Astrocyte (in vitro differentiated cells and primary cell): Measurements from ENCODE around the gene ST6GALNAC3. TPM values are rescaled to one million over a fixed set of nuclear protein-coding genes. Genes with fewer than 3 reads are reported as not detected.

Experiments used
- DNase-seq: peaks from one replicate; pipeline ENCODE4 v3.0.0-alpha.2; 2010; ENCODE audit warnings: low read depth
- FAIRE-seq: peaks from 2 replicates; lab custom pipeline; 2011; peaks lifted over from hg19 to GRCh38; lab: Jason Lieb, UNC
- H2AFZ ChIP-seq: 2 replicates; pipeline ENCODE4 v1.6.0; 2012; ENCODE audit warnings: low read depth, low read length, inconsistent platforms
- H3K27ac ChIP-seq: 2 replicates; pipeline ENCODE4 v1.5.1; 2011; ENCODE audit warnings: low read depth, low read length, inconsistent platforms
- H3K27me3 ChIP-seq: 2 replicates; pipeline ENCODE4 v1.6.0; 2011; ENCODE audit warnings: low read length, inconsistent platforms; ENCODE audit not compliant: insufficient read depth
- H3K36me3 ChIP-seq: 2 replicates; pipeline ENCODE4 v1.5.1; 2011; ENCODE audit warnings: low read length, inconsistent platforms; ENCODE audit not compliant: insufficient read depth
- H3K4me1 ChIP-seq: 2 replicates; pipeline ENCODE4 v1.5.1; 2011; ENCODE audit warnings: low read length, inconsistent platforms; ENCODE audit not compliant: insufficient read depth
- H3K4me2 ChIP-seq: 2 replicates; pipeline ENCODE4 v1.6.0; 2012; ENCODE audit warnings: low read length, inconsistent platforms
- H3K4me3 ChIP-seq: 2 replicates; pipeline ENCODE4 v1.5.1; 2011; ENCODE audit warnings: low read depth, mild to moderate bottlenecking, low read length, inconsistent platforms; ENCODE audit not compliant: insufficient read depth
- H3K79me2 ChIP-seq: 2 replicates; pipeline ENCODE4 v1.6.0; 2012; ENCODE audit warnings: mild to moderate bottlenecking, low read length, inconsistent platforms; ENCODE audit not compliant: insufficient read depth
- H3K9ac ChIP-seq: 2 replicates; pipeline ENCODE4 v1.6.0; 2012; ENCODE audit warnings: mild to moderate bottlenecking, low read length, inconsistent platforms
- H3K9me3 ChIP-seq: 2 replicates; pipeline ENCODE4 v1.5.1; 2012; ENCODE audit warnings: low read depth, mild to moderate bottlenecking, low read length, inconsistent platforms; ENCODE audit not compliant: insufficient read depth
- H4K20me1 ChIP-seq: 2 replicates; pipeline ENCODE4 v1.6.0; 2012; ENCODE audit warnings: low read length, inconsistent platforms; ENCODE audit not compliant: insufficient read depth
- H3K27ac Mint-ChIP-seq: one replicate; pipeline ENCODE4 v1.8.0; 2021; ENCODE audit warnings: mild to moderate bottlenecking, mixed read lengths; ENCODE audit not compliant: unreplicated experiment
- H3K27me3 Mint-ChIP-seq: one replicate; pipeline ENCODE4 v1.8.0; 2021; ENCODE audit warnings: low read depth, mixed read lengths; ENCODE audit not compliant: unreplicated experiment
- H3K36me3 Mint-ChIP-seq: one replicate; pipeline ENCODE4 v1.8.0; 2021; ENCODE audit warnings: low read depth, mixed read lengths; ENCODE audit not compliant: unreplicated experiment
- H3K4me1 Mint-ChIP-seq: one replicate; pipeline ENCODE4 v1.8.0; 2021; ENCODE audit warnings: low read depth, mixed read lengths; ENCODE audit not compliant: unreplicated experiment
- H3K4me3 Mint-ChIP-seq: one replicate; pipeline ENCODE4 v1.8.0; 2021; ENCODE audit warnings: mild to moderate bottlenecking, moderate library complexity, mixed read lengths; ENCODE audit not compliant: unreplicated experiment
- H3K9me3 Mint-ChIP-seq: one replicate; pipeline ENCODE4 v1.8.0; 2021; ENCODE audit warnings: mild to moderate bottlenecking, mixed read lengths; ENCODE audit not compliant: unreplicated experiment
- EZH2 ChIP-seq: IDR thresholded peaks from 2 replicates; pipeline ENCODE4 v1.6.1; 2012; ENCODE audit warnings: mild to moderate bottlenecking, low read length, inconsistent platforms; ENCODE audit not compliant: insufficient read depth
- total RNA-seq: library from RNA; stranded (reverse); gene quantifications from 2 replicates; pipeline ENCODE4 v1.2.1, GENCODE V29; 2021
- TF ChIP-seq, protein P1 (sequence below): IDR thresholded peaks from 2 replicates; pipeline ENCODE4 v1.5.1; 2011; ENCODE audit warnings: low read depth, mild to moderate bottlenecking, inconsistent platforms, low read length, moderate library complexity; ENCODE audit not compliant: insufficient read depth

The ST6GALNAC3 gene
- total RNA-seq, 1 donor from 2014 or later, result 3.2 TPM

DNA sequence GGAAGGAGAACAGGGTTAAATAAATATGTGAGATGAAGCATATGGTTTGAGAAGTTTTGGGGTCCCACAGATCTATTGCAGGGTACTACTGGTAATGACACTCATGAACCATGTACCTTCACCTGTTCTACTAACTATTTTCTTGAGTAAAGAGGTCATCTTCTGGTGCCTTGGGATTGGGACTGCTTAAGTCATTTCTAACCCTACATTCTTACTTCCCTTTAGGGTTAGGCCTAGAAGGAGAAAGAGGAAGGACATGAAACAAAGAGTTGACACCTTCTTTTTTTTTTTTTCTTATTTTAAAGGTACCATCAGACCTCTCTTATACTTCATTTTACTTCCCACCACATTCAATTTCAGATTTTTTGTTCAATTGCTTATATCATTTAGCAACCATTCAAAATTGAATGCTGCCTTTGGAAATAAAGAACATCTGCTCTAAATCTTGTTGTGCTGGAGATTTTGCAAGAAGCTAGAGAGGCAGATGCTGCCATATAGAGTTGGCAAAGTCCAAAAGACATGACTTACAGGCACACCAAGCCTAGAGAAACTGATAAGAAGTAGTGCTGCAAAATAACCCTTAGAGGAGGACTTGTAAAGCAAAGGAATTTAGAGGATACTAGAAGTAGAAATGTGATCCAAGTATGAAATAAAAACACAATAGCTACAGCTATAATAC, 418.3 kb downstream of the ST6GALNAC3 start:
- H3K9me3 Mint-ChIP-seq, result peaks cover 3% of the 10 kb centered on the region
- TF ChIP-seq, protein P1, sequence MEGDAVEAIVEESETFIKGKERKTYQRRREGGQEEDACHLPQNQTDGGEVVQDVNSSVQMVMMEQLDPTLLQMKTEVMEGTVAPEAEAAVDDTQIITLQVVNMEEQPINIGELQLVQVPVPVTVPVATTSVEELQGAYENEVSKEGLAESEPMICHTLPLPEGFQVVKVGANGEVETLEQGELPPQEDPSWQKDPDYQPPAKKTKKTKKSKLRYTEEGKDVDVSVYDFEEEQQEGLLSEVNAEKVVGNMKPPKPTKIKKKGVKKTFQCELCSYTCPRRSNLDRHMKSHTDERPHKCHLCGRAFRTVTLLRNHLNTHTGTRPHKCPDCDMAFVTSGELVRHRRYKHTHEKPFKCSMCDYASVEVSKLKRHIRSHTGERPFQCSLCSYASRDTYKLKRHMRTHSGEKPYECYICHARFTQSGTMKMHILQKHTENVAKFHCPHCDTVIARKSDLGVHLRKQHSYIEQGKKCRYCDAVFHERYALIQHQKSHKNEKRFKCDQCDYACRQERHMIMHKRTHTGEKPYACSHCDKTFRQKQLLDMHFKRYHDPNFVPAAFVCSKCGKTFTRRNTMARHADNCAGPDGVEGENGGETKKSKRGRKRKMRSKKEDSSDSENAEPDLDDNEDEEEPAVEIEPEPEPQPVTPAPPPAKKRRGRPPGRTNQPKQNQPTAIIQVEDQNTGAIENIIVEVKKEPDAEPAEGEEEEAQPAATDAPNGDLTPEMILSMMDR, result no peak
- TF ChIP-seq EZH2, result no peak
- H3K27me3 Mint-ChIP-seq, result no peaks in the 10 kb centered on the region
- no peaks in the 10 kb centered on the region for H3K36me3 Mint-ChIP-seq
- H3K4me3 Mint-ChIP-seq, result no peak overlapping the region
- H3K4me2 ChIP-seq, result no peak overlapping the region
- H2AFZ ChIP-seq, result no peak overlapping the region
- no peaks in the 10 kb centered on the region for H3K9me3 ChIP-seq
- H3K4me3 ChIP-seq, result no peak overlapping the region
- no peak overlapping the region for H3K27ac ChIP-seq
- peaks cover 6% of the 10 kb centered on the region for H3K4me1 Mint-ChIP-seq
- no peaks in the 10 kb centered on the region for H3K4me1 ChIP-seq
- H3K36me3 ChIP-seq, result no peaks in the 10 kb centered on the region
- H4K20me1 ChIP-seq, result no peaks in the 10 kb centered on the region
- DNase-seq (no peak), FAIRE-seq (no peak)
- no peaks in the 10 kb centered on the region for H3K79me2 ChIP-seq
- H3K27me3 ChIP-seq, result no peaks in the 10 kb centered on the region
- no peak overlapping the region for H3K27ac Mint-ChIP-seq
- no peak overlapping the region for H3K9ac ChIP-seq

DNA sequence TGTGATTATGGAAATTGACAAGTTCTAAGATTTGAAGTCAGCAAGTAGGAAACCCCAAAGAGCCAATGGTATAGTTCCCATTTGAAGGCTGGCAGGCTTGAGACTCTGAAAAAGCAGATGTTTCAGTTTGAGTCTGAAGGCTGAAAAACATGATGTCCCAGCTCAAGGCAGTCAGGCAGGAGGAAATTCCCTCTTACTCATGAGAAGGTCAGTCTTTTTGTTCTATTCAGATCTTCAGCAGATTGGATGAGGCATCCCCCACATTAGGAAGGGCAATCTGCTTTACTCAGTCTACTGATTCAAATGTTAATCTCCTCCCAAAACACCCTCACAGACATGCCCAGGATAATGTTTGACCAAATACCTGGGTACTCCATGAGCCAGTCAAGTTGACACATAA, 420.3 kb downstream of the ST6GALNAC3 start:
- TF ChIP-seq, protein P1, result no peak
- TF ChIP-seq EZH2, result no peak
- no peak overlapping the region for H3K4me3 ChIP-seq
- H3K36me3 Mint-ChIP-seq, result no peaks in the 10 kb centered on the region
- no peak overlapping the region for H3K9ac ChIP-seq
- DNase-seq, result no peak
- no peaks in the 10 kb centered on the region for H3K9me3 Mint-ChIP-seq
- H3K27me3 Mint-ChIP-seq, result no peaks in the 10 kb centered on the region
- H3K27ac Mint-ChIP-seq, result no peak overlapping the region
- no peaks in the 10 kb centered on the region for H3K27me3 ChIP-seq
- H3K36me3 ChIP-seq, result no peaks in the 10 kb centered on the region
- FAIRE-seq, result no peak
- no peak overlapping the region for H3K4me2 ChIP-seq
- H3K4me1 ChIP-seq, result no peaks in the 10 kb centered on the region
- H3K4me3 Mint-ChIP-seq, result no peak overlapping the region
- peaks cover 6% of the 10 kb centered on the region for H3K4me1 Mint-ChIP-seq
- no peaks in the 10 kb centered on the region for H3K79me2 ChIP-seq
- H3K9me3 ChIP-seq, result no peaks in the 10 kb centered on the region
- H2AFZ ChIP-seq, result no peak overlapping the region
- no peaks in the 10 kb centered on the region for H4K20me1 ChIP-seq
- H3K27ac ChIP-seq, result no peak overlapping the region

DNA sequence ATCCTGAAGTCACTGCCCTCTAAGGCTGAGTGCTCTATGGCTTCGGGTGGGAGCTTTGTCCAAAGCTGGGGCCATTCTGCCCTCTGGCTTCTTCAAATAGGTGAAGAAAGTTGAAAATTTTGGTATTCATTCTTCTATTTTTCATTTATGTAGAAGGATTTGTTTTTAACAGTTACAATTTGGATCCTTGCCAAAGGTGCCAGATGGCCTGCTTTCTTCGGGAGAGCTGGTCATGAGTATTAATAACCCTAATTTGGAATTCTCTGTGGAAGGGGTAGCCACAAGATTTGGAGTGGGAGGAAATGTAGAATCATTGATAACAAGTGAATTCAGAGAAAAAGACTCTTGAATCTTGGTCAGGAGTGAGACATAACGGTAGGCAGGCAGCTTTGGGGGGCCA, 422.3 kb downstream of the ST6GALNAC3 start:
- H3K4me1 Mint-ChIP-seq, result peaks cover 16% of the 10 kb centered on the region
- FAIRE-seq (no peak), DNase-seq (no peak)
- Histone ChIP-seq H3K9ac (no peak overlapping the region), H3K4me2 (no peak overlapping the region), H3K27me3 (no peaks in the 10 kb centered on the region), H4K20me1 (no peaks in the 10 kb centered on the region), H3K9me3 (no peaks in the 10 kb centered on the region), H3K4me1 (no peaks in the 10 kb centered on the region), H3K27ac (no peak overlapping the region), H2AFZ (no peak overlapping the region), H3K79me2 (no peaks in the 10 kb centered on the region), H3K36me3 (no peaks in the 10 kb centered on the region), H3K4me3 (no peak overlapping the region)
- TF ChIP-seq, protein P1, result no peak
- TF ChIP-seq EZH2, result no peak
- H3K27me3 Mint-ChIP-seq, result no peaks in the 10 kb centered on the region
- no peak overlapping the region for H3K27ac Mint-ChIP-seq
- H3K36me3 Mint-ChIP-seq, result no peaks in the 10 kb centered on the region
- H3K9me3 Mint-ChIP-seq, result no peaks in the 10 kb centered on the region
- H3K4me3 Mint-ChIP-seq, result no peak overlapping the region
